ENCODE measurements around the gene FRMPD1. TPM values are rescaled to one million over a fixed set of nuclear protein-coding genes. Genes with fewer than 3 reads are reported as not detected.

Gene FRMPD1
- total RNA-seq, 1 donor from 2014 or later: not detected

- intact Hi-C loops (cut with DNase I): no loop called here
- no peak overlapping the region for H3K4me3 ChIP-seq
- TF ChIP-seq CTCF (IDR thresholded peaks at IDR 0.05): no peak
- no peak for DNase-seq (ENCODE audit: low spot score in 2 of 2)
- no peaks in the 10 kb centered on the region for H3K9me3 ChIP-seq
- H3K36me3 ChIP-seq: no peaks in the 10 kb centered on the region
- no peaks in the 10 kb centered on the region for H3K4me1 ChIP-seq
- no peak overlapping the region for H3K27ac ChIP-seq
- H3K27me3 ChIP-seq: no peaks in the 10 kb centered on the region
Measured at GRCh38 chr9:37619806-37620205, 30.9 kb upstream of the FRMPD1 start.

- TF ChIP-seq CTCF (IDR thresholded peaks at IDR 0.05): no peak
- Histone ChIP-seq H3K4me3 (no peak overlapping the region), H3K9me3 (no peaks in the 10 kb centered on the region), H3K27me3 (no peaks in the 10 kb centered on the region), H3K36me3 (no peaks in the 10 kb centered on the region), H3K27ac (no peak overlapping the region), H3K4me1 (no peaks in the 10 kb centered on the region)
- intact Hi-C loops (cut with DNase I): no loop called here
- no peak for DNase-seq (ENCODE audit: low spot score in 2 of 2)
Measured at GRCh38 chr9:37620396-37620795, 30.4 kb upstream of the FRMPD1 start.

GRCh38 chr9:37621273-37622121 lies 29.3 kb upstream of the FRMPD1 start:
- H3K27ac ChIP-seq: no peak overlapping the region
- no peaks in the 10 kb centered on the region for H3K27me3 ChIP-seq
- no peak overlapping the region for H3K4me3 ChIP-seq
- intact Hi-C loops (cut with DNase I): no loop called here
- no peaks in the 10 kb centered on the region for H3K36me3 ChIP-seq
- H3K4me1 ChIP-seq: no peaks in the 10 kb centered on the region
- no peaks in the 10 kb centered on the region for H3K9me3 ChIP-seq
- no peak for DNase-seq (ENCODE audit: low spot score in 2 of 2)
- no peak for TF ChIP-seq CTCF (IDR thresholded peaks at IDR 0.05)

GRCh38 chr9:37622462-37622861 lies 28.3 kb upstream of the FRMPD1 start:
- Histone ChIP-seq H3K36me3 (no peaks in the 10 kb centered on the region), H3K4me1 (no peaks in the 10 kb centered on the region), H3K27ac (no peak overlapping the region), H3K27me3 (no peaks in the 10 kb centered on the region), H3K4me3 (no peak overlapping the region), H3K9me3 (no peaks in the 10 kb centered on the region)
- DNase-seq (ENCODE audit: low spot score in 2 of 2): no peak
- TF ChIP-seq CTCF (IDR thresholded peaks at IDR 0.05): no peak
- intact Hi-C loops (cut with DNase I): no loop called here

GRCh38 chr9:37623267-37623666 lies 27.5 kb upstream of the FRMPD1 start:
- no peaks in the 10 kb centered on the region for H3K9me3 ChIP-seq
- no peaks in the 10 kb centered on the region for H3K27me3 ChIP-seq
- DNase-seq (ENCODE audit: low spot score in 2 of 2): no peak
- H3K4me3 ChIP-seq: no peak overlapping the region
- no peaks in the 10 kb centered on the region for H3K36me3 ChIP-seq
- no peak overlapping the region for H3K27ac ChIP-seq
- no peaks in the 10 kb centered on the region for H3K4me1 ChIP-seq
- TF ChIP-seq CTCF (IDR thresholded peaks at IDR 0.05): no peak
- intact Hi-C loops (cut with DNase I): no loop called here
